Superior temporal gyrus (tissue), 1 donor: ENCODE results near the gene HRC.
A peak's percentile ranks its signal among the peaks of the same experiment; 100 is the strongest.
"Not testable (repeated sequence)": the region's sequence is repeated elsewhere in the genome, so short reads cannot be mapped to it uniquely, and the experiment has no call there.

Experiments used
- DNase-seq: peaks from one replicate; pipeline ENCODE4 v3.0.0-alpha.2; 2016; ENCODE audit errors: extremely low spot score

The HRC gene, protein sequence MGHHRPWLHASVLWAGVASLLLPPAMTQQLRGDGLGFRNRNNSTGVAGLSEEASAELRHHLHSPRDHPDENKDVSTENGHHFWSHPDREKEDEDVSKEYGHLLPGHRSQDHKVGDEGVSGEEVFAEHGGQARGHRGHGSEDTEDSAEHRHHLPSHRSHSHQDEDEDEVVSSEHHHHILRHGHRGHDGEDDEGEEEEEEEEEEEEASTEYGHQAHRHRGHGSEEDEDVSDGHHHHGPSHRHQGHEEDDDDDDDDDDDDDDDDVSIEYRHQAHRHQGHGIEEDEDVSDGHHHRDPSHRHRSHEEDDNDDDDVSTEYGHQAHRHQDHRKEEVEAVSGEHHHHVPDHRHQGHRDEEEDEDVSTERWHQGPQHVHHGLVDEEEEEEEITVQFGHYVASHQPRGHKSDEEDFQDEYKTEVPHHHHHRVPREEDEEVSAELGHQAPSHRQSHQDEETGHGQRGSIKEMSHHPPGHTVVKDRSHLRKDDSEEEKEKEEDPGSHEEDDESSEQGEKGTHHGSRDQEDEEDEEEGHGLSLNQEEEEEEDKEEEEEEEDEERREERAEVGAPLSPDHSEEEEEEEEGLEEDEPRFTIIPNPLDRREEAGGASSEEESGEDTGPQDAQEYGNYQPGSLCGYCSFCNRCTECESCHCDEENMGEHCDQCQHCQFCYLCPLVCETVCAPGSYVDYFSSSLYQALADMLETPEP

DNA sequence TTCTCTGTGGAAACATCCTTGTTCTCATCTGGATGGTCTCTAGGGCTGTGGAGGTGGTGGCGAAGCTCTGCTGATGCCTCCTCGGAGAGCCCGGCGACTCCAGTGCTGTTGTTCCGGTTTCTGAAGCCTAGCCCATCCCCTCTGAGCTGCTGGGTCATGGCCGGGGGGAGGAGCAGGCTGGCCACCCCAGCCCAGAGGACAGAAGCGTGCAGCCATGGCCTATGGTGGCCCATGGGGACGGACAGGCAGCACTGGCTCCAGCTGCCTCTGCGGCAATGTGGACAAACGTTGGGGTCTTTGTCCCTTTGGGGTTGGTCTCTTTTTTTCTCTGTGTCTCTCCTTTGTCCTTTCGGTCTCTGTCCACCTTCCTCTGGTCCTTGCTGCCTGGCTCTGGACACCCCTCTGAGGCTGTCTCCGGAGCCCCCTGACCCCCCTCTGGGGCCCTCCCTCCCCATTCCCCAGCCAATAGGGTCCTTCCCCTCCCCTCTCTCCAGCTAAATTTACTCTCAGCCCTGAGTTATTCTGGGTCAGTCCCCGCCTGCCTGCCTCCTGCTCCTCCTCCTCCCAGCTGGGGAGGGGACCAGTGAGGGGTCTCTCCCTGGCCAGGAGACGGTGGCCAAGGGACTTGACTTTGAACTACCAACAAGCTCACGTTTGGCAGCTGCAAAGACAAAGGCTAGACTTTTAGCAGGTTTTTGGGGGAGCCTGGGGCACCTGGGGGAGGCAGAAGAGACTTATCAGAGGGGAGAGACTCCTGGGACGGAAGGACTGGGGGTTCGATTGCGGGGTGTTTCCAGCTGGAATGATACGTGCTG, at the start of gene HRC:
Gene HRC, minus strand, starts transcription at position 392 of the 815 bp plus-strand sequence. Its CDS starts 159 bp downstream, at position 233.
- DNase-seq = no peak

DNA sequence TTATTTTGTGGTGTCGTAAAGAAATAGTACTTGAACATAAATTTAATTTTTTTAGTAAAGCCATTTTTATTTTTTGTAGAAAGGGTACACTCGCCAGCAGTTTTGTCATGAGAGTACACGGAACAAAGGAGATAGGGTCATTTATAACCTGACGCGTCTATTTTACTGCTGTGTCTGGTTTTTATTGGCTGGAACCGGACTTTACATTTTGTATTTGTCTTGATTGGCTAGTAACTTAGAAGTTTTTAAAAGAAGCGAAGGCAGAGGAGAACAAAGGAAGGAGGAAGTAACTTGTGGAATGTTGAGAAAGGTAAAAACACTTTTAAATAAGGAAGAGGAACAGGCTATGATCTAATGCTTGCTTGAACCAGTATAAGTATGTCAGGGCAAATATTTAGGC, 45.8 kb upstream of the HRC start:
- no peak for DNase-seq

DNA sequence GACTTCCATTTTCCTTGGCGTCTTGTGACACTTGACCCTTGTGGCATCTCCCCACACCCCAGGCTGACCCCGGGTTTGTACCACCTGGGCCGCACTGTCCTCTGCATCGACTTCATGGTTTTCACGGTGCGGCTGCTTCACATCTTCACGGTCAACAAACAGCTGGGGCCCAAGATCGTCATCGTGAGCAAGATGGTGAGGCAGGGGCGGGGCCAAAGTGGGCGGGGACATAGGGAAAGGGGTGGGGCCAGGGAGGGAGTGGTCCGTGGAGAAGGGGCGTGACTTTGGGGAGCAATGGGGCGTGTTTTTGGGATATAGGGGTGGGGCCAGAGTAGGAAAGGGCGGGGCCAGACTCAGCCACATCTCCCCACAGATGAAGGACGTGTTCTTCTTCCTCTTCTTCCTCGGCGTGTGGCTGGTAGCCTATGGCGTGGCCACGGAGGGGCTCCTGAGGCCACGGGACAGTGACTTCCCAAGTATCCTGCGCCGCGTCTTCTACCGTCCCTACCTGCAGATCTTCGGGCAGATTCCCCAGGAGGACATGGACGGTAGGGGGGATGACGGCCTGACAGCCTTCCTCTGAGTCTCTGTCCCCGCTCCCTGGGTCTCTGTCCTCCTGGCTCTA, 45.2 kb upstream of the HRC start:
- no peak for DNase-seq

DNA sequence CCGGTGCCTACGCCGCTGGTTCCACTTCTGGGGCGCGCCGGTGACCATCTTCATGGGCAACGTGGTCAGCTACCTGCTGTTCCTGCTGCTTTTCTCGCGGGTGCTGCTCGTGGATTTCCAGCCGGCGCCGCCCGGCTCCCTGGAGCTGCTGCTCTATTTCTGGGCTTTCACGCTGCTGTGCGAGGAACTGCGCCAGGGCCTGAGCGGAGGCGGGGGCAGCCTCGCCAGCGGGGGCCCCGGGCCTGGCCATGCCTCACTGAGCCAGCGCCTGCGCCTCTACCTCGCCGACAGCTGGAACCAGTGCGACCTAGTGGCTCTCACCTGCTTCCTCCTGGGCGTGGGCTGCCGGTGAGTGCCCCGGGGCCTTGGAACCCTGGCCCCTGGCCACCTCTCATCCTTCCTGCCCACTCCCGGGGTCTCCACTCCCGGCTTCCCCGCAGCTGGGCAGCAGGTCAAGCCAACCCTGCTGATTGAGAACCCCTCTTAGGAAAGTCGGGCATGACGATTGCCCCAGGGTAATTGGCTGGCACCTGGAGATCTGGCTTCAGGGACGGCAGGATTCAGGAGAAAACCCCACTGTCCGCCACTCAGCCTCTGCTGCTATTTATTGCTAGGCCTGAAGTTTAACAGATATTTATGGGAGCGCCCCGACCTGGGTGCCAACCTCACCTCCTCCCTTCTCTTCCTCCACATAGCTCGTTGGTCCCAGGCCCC, 41.5 kb upstream of the HRC start:
- DNase-seq = no peak

DNA sequence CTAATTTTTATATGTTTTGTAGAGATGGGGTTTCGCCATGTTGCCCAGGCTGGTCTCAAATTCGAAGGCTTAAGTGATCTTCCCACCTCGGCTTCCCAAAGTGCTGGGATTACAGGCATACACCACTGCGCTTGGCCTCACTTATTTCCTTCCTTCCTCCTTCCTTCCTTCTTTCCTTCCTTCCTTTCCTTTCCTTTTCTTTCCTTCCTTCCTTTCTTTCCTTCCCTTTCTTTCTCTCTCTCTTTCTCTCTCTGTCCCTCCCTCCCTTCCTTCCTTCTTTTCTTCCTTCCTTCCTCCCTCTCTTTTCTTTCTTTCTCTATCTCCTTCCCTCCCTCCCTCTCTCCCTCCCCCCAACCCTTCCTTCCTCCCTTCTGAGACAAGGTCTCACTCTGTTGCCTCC, 39.2 kb upstream of the HRC start:
- DNase-seq = no peak

DNA sequence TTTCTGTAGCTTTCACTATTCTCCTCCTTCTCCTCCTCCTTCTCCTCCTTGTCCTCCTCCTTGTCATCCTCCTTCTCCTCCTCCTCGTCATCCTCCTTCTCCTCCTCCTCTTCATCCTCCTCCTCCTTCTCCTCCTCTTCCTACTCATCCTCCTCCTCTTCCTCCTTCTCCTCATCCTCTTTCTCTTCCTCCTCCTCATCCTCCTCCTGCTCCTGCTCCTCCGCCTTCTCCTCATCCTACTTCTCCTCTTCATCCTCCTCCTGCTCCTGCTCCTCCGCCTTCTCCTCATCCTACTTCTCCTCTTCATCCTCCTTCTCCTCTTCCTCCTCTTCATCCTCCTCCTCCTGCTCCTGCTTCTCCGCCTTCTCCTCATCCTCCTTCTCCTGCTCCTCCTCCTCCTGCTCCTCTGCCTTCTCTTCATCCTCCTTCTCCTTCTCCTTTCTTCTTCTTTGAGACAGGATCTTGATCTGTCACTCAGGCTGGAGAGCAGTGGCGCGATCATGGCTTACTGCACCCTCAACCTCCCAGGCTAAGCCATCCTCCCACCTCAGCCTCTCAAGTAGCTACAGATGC, 38.7 kb upstream of the HRC start:
- DNase-seq = no peak

DNA sequence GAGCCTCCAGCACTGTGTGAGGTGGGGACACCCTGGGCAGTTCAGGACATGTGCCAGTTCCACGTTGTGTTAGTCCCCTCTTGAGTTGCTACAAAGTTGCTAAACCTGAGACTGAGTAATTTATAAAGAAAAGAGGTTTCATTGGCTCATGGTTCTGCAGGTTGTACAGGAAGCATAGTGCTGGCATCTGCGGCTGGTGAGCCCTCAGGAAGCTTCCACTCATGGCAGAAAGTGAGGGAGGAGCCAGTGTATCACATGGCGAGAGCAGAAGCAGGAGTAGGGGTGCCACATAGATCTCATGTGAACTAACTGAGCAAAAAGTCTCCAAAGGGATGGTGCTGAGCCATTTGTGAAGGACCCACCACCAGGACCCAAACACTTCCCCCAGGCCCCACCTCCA, 35.6 kb upstream of the HRC start:
- no peak for DNase-seq

DNA sequence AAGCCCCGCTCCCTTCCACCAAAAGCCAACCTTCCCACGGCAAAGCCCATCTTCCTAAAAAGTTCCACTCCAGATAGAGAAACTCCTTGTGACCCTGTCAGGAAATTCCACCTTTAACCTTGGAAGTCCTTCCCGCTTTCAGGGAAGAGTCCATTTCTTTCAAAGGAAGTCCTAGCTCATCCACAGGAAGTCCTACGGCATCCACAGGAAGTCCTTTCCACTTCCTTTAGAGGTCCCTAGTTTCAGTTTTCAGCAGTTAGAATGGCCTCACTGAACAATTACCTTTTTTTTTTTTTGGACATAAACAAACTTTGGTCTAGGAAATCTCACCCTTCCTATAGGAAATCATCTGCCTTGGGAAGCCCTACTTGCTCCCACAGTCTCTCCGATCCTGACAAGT, 34.1 kb upstream of the HRC start:
- no peak for DNase-seq

DNA sequence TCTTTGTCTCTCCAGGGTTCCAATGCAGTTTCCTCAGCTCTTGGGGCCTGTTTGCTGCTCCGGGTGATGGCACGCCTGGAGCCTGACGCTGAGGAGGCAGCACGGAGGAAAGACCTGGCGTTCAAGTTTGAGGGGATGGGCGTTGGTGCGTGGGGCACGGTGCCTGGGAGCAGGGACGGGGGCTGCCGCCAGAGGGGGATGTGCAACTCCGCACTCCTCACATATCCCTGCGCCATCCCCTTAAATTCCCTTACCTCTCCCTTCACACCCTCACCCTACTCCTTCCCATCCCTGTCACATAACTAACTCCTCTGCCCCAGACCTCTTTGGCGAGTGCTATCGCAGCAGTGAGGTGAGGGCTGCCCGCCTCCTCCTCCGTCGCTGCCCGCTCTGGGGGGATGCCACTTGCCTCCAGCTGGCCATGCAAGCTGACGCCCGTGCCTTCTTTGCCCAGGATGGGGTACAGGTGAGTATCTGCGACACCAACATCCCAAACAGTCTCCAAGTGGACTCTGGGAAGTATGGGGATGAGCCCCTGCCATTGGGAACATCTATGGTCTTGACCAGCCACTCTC, 33.5 kb upstream of the HRC start:
- no peak for DNase-seq

DNA sequence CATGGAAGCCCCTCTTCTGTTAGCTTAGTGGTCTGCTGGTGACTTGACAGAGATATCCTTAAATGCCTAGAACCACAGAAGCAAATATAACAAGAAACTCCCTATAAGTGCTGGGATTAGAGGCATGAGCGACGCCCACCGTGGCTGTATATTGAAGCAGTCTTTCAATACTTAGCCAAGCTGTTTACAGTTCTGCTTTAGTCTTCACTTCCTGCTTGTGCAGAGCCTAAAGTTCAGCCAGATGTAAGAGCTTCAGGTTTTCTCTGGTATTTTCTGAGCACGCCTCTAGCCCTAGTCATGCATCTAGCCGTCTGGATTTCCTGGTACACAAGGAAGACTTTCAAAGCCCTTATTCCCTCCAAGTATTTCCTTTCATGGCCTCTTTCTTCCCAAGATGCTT, 30.9 kb upstream of the HRC start:
- no peak for DNase-seq

DNA sequence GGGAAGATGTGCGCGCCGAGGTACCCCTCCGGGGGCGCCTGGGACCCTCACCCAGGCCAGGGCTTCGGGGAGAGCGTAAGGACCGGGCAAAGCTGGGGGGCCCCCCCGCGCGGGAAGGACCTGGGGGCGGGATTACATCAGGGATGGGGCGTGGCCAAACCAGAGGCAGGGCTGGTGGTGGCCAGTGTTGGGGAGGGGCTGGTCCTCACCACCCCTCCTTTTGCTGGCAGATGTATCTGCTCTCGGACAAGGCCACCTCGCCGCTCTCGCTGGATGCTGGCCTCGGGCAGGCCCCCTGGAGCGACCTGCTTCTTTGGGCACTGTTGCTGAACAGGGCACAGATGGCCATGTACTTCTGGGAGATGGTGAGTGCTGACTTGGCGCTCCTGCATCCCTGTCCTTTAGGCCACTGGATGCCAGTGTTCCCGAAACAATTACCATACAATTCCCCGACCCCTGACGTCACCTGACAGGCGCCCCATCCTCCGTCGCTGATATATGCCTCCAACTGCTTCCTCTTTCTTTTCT, 27.7 kb upstream of the HRC start:
- no peak for DNase-seq

DNA sequence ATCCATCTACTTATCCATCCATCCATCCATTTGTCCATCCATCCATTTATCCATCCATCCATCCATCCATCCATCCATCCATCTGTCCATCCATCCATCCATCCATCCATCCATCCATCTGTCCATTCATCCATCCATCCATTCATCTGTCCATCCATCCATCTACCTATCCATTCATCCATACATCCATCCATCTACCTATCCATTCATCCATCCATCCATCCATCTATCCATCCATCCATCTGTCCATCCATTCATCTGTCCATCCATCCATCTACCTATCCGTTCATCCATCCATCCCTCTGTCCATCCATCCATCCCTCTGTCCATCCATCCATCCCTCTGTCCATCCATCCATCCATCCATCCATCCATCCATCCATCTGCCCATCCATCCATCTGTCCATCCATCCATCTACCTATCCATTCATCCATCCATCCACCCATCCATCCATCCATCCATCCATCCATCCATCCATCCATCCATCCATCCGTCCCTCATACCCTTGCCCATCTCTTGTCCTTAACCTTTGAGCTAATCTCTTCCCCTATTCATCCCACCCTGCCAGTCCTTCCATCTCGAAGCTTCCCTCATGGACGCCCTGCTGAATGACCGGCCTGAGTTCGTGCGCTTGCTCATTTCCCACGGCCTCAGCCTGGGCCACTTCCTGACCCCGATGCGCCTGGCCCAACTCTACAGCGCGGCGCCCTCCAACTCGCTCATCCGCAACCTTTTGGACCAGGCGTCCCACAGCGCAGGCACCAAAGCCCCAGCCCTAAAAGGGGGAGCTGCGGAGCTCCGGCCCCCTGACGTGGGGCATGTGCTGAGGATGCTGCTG, 27.0 kb upstream of the HRC start:
- DNase-seq = not testable (repeated sequence)

DNA sequence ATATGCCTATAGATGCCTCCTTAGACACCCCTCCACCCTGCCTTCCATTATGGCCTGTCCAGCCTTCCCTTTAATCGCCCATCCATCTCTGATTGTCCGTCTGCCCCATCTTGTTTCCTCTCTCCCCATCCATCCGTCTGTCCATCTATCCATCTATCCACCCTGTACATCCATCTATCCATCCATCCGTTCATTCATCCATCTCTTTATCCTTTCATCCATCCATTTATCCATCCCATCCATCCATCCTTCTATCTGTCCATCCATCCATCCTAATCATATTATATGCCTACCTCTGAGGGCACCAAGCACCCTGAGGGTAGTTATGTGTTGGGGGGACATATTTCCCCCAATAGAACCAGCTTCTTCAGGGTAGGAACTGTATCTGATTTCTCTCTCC, 25.5 kb upstream of the HRC start:
- no peak for DNase-seq

DNA sequence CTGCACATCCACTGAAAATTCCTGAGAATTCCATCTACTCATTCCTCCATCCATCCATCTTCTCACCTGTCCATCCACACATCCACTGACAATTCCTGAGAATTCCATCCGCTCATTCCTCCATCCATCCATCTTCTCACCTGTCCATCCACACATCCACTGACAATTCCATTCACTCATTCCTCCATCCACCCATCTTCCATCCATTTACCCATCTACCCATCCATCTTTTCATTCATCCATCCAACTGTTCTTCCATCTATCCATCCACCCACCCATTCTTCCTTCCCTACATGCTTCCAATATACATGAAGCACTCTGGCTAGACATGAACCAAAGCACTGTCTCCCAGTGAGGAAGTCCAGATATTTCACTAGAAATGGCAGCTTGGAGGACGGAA, 18.0 kb upstream of the HRC start:
- no peak for DNase-seq

DNA sequence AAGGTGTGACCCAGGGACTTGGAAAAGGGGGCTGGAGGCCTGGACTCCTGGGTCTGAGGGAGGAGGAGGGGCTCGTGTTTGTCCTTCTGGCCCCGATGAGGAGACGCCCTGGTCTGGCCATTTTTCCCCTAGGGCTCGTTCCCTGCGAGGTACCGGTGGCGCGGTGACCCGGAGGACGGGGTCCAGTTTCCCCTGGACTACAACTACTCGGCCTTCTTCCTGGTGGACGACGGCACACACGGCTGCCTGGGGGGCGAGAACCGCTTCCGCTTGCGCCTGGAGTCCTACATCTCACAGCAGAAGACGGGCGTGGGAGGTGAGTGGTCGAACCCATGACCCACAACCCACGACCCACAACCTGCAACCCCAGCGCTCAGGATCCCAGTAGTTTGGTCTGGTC, 13.2 kb upstream of the HRC start:
- DNase-seq = no peak

DNA sequence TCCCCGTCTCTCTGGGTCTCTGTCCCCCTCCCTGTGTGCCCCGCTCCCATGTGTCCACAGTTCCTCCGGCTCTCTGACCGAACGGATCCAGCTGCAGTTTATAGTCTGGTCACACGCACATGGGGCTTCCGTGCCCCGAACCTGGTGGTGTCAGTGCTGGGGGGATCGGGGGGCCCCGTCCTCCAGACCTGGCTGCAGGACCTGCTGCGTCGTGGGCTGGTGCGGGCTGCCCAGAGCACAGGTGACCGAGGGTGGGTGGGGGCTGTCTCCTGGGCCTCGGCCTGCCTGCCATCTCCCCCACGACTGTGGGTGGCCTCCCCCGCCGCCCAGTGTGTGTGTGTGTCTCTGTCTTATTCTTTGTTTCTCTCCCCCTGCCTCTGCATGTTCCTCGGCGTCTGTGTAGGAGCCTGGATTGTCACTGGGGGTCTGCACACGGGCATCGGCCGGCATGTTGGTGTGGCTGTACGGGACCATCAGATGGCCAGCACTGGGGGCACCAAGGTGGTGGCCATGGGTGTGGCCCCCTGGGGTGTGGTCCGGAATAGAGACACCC, 12.7 kb upstream of the HRC start:
- no peak for DNase-seq

DNA sequence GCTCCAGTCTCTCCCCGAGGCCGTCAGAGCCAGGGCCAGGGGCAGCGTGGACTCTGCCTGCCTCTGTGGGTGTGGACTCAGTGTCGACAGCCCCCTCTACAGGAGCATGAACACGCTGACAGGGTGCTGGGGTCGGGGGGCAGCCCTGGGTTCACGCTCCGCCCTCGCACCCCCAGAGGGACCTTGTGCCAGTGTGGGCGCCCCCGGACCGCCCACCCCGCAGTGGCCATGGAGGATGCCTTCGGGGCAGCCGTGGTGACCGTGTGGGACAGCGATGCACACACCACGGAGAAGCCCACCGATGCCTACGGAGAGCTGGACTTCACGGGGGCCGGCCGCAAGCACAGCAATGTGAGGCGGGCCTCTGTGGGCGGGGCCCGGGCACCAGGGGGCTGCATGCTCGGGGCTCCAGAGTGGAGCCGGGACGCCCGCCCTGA, 10.7 kb upstream of the HRC start:
- no peak for DNase-seq

DNA sequence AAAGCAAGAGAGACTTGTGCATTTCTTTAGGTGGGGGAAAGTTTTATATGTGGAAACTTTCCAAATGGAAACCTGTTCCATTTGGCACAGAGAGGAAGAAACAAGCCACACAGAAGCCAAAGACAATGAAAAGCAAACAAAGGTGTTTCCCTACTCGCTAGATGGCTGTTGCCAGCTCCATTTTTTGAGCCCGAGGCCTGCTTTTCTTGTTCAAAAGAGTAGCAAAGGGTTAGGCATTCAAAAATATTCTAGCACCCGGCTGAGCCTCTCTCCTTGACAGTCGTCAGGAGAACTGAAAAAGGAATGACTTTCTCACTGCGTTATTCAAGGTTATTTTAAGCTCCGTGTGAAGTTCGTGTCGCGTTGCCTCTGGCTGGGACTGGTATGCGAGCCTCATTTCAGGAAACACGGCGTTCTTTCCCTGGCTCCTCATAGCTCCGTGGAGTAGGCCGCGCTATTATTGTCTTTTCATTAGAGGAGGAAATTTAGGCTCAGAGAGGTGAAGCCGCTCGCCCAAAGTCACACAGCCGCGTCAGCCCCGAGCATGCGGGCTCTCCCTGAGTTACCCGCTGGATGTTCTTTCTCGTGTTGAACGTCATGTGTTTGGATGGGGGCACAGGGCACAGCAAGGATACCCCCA, 10.0 kb upstream of the HRC start:
- peak; percentile 59 for DNase-seq

DNA sequence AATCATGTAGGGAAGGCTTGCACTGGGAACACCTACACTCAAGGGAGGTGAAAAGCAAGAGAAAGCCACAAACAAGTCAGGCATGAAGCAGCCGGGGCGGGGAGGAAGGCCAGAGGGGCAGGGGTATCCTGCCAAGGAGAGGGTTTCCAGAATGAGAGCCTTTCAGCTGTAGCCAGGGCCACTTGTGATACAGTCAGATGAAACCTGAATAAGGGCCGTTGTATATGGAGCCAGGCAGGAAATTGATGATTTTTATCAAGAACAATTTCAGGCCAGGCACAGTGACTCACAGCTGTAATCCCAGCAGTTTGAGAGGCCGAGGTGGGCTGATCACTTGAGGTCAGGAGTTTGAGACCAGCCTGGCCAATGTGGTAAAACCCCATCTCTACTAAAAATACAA, 6.8 kb upstream of the HRC start:
- DNase-seq = no peak
